Mucosa of descending colon (tissue), 3 donors: ENCODE data around the gene GPRC5B. TPM values are rescaled to one million over a fixed set of nuclear protein-coding genes. Genes with fewer than 3 reads are reported as not detected.

ENCODE experiments used
- ATAC-seq: fragments of 200-7000 bp; cut with Tn5 transposase; one replicate; pipeline ENCODE4 v1.9.1; 2020; ENCODE audit warnings: mild to moderate bottlenecking, moderate library complexity
- DNase-seq, 3 donors: peaks; one replicate each; pipeline ENCODE4 v3.0.0-alpha.2; 2020
- H3K36me3 ChIP-seq: fragments of 200-600 bp; one replicate; pipeline ENCODE4 v1.8.0; 2021; ENCODE audit warnings: low read depth, mild to moderate bottlenecking
- H3K4me1 ChIP-seq: fragments of 200-600 bp; one replicate; pipeline ENCODE4 v1.8.0; 2021; ENCODE audit warnings: low read depth, mild to moderate bottlenecking
- H3K4me3 ChIP-seq: fragments of 200-600 bp; one replicate; pipeline ENCODE4 v1.8.0; 2021; ENCODE audit warnings: mild to moderate bottlenecking
- H3K9me3 ChIP-seq: fragments of 200-600 bp; one replicate; pipeline ENCODE4 v1.8.0; 2021; ENCODE audit warnings: mild to moderate bottlenecking
- CTCF ChIP-seq: fragments of 200-600 bp; IDR thresholded peaks from one replicate; pipeline ENCODE4 v1.8.0; 2022; ENCODE audit warnings: antibody characterized with exemption, mild to moderate bottlenecking
- intact Hi-C, 2 donors: fragments of 100-400 bp; cut with DNase I in 1 of 2; cut with micrococcal nuclease in 1 of 2; formaldehyde crosslinking; loops; one replicate each; pipeline versions ENCODE4 v1.11.0 to v1.11.1; 2022; cut with DNase I, micrococcal nuclease
- total RNA-seq, 3 donors: library from RNA; stranded (reverse); fragmentation: NEBNext Ultra II Directional in 2 of 3; extraction: Animal tissue kit (Norgen Biotek cat#: 25700) in 2 of 3; gene quantifications; one replicate each; pipeline versions ENCODE4 v1.2.1 to v1.2.4, GENCODE V29; 2021 to 2023
- donor health status: DM: no; HTN: no; CAD: no; lungs with moderate emphysema.
- donor health status: DM: no; HTN: no; CAD: no.
- donor health status: DM: no; HTN: yes; CAD: no.

Gene GPRC5B
- total RNA-seq, 3 donors from 2014 or later = 2.8 to 14.6 (median 6.2) TPM

GRCh38 chr16:19876501-19877059, 8.1 kb downstream of the GPRC5B start:
- no peaks in the 10 kb centered on the region for H3K9me3 ChIP-seq
- no peaks in the 10 kb centered on the region for H3K36me3 ChIP-seq
- H3K4me1 ChIP-seq = no peaks in the 10 kb centered on the region
- intact Hi-C loops = no loop called here
- no peak for TF ChIP-seq CTCF
- no peak for DNase-seq
- H3K4me3 ChIP-seq = no peak overlapping the region
- no peak for ATAC-seq

GRCh38 chr16:19875900-19876299, 8.7 kb downstream of the GPRC5B start:
- Histone ChIP-seq H3K4me3 (no peak overlapping the region), H3K9me3 (no peaks in the 10 kb centered on the region), H3K4me1 (no peaks in the 10 kb centered on the region), H3K36me3 (no peaks in the 10 kb centered on the region)
- DNase-seq (no peak), ATAC-seq (no peak)
- intact Hi-C loops = no loop called here
- TF ChIP-seq CTCF = no peak

GRCh38 chr16:19874851-19875546, 9.6 kb downstream of the GPRC5B start:
- intact Hi-C loops = no loop called here
- no peak for TF ChIP-seq CTCF
- ATAC-seq (no peak), DNase-seq (no peak)
- no peaks in the 10 kb centered on the region for H3K9me3 ChIP-seq
- no peaks in the 10 kb centered on the region for H3K4me1 ChIP-seq
- no peak overlapping the region for H3K4me3 ChIP-seq
- no peaks in the 10 kb centered on the region for H3K36me3 ChIP-seq

- no peaks in the 10 kb centered on the region for H3K4me1 ChIP-seq
- ATAC-seq = no peak
- no peaks in the 10 kb centered on the region for H3K9me3 ChIP-seq
- no peak for DNase-seq
- intact Hi-C loops = no loop called here
- no peak overlapping the region for H3K4me3 ChIP-seq
- no peaks in the 10 kb centered on the region for H3K36me3 ChIP-seq
- TF ChIP-seq CTCF = no peak
Observed at GRCh38 chr16:19874026-19874425, 10.6 kb downstream of the GPRC5B start.

- no peaks in the 10 kb centered on the region for H3K9me3 ChIP-seq
- no peak for ATAC-seq
- no peak for DNase-seq
- H3K4me3 ChIP-seq = no peak overlapping the region
- no peaks in the 10 kb centered on the region for H3K36me3 ChIP-seq
- TF ChIP-seq CTCF = no peak
- H3K4me1 ChIP-seq = no peaks in the 10 kb centered on the region
- intact Hi-C loops = no loop called here
Observed at GRCh38 chr16:19872935-19873334, 11.7 kb downstream of the GPRC5B start.
